ENCODE measurements around the gene PLAC8.
"Not testable (repeated sequence)": the region's sequence is repeated elsewhere in the genome, so short reads cannot be mapped to it uniquely, and the experiment has no call there.

PLAC8 gene

DNA sequence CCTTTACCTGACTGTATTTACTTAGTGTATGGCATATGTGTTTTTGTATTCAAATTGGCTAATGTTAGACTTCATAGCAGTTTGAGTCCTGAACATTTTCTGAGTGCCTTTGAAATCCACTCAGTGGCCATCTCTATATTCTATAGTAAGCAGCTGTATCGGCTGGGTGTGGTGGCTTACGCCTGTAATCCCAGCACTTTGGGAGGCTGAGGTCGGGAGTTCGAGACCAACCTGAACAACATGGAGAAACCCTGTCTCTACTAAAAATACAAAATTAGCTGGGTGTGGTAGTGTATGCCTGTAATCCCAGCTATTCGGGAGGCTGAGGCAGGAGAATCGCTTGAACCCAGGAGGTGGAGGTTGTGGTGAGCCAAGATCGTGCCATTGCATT lies 2.8 kb downstream of the PLAC8 start:
- DNase-seq = not testable (repeated sequence)

DNA sequence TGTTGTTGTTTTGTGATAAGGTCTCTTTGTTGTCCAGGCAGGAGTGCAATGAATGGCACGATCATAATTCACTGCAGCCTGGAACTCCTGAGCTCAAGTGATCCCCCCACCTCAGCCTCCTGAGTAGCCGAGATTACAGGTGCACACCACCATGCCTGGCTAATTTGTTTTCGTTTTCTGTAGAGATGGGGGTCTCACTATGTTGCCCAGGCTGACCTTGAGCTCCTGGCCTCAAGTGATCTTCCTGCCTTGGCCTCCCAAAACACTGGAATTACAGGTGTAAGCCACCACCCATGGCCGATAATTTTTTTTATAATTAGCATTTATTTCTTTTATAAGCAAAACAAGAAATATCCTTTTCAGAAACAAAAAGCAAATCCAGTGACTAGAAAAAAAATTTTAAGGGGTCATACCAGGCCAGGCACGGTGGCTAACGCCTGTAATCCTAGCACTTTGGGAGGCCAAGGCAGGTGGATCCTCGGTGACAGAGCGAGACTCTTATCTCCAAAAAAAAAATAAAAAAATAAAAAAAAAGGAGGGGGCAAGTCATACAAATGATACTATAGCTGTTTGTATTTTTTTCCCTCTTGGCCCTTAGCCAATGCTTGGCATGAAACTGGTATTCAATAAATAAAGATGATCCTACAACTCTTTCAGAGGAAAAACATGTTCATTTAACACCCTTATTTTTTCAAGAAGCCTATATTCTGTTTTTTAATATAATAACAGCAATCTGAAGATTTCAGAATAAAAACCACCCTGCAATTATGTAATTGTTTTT lies 3.4 kb downstream of the PLAC8 start:
- DNase-seq = no peak

GRCh38 chr4:83110223-83110945 lies 4.1 kb downstream of the PLAC8 start:
- DNase-seq = peak; percentile 96

GRCh38 chr4:83109480-83110222 lies 4.9 kb downstream of the PLAC8 start:
- DNase-seq = peak; percentile 70

DNA sequence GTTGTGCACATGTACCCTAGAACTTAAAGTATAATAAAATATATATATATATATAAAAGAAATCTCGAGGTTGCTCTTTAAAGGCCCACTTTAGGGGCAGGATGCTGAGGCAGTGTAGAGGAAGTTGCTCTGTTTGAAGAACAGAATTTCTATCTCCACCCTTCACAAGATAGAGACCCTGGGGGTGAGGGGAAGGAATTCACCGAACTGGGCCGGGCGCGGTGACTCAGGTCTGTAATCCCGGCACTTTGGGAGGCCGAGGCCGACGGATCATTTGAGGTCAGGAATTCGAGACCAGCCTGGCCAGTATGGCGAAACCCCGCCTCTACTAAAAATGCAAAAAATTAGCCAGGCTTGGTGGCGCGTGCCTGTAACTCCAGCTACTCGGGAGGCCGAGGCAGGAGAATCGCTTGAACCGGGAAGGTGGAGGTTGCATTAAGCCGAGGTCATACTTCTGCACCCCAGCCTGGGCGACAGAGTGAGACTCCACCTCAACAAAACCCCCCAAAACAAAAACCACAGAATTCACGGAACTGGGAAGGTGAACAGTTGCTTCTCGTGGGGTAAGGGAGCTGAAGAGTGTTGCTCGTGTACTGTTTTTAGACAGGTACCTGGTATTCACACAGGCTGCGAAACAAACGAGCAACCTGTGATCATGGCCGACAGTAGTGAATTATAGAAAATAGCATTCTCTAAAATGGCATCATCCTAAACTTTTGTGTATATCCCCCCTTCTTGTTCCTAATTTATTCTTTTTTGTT lies 6.2 kb downstream of the PLAC8 start:
- DNase-seq = no peak

- DNase-seq = no peak
Measured at GRCh38 chr4:83107631-83108030, 6.9 kb downstream of the PLAC8 start.

- no peak for DNase-seq
Measured at GRCh38 chr4:83104991-83105390, 9.5 kb downstream of the PLAC8 start.

- DNase-seq = no peak
Measured at GRCh38 chr4:83096397-83096796, 18.1 kb downstream of the PLAC8 start.

DNA sequence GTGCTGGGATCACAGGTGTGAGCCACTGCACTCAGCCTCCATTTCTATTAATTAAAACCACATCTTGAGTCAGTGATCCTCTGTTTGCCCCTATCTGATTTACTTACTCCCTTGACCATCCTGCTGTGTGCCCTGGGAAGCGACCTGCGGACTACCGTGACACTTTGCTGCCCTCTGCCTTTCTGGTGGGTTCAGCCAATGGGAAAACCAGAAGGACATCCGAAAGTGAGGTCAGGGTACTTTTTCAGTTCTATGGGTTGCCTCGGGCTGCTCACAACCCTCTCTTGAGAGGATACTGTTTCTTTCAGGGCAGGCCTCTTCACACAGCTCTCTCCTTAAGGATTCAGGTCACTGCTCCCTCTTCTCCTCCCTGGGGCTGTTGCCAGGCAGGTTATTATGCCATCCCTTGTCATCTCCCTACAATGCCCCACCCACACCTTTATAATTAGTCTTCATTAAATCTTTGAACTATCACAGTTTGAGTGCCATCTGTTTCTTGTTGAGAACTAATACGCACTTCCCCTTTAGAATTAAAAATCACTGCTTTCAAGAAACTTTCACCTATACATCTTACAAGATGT lies 21.4 kb downstream of the PLAC8 start:
- DNase-seq = no peak

- no peak for DNase-seq
Measured at GRCh38 chr4:83089410-83090157, 24.9 kb downstream of the PLAC8 start.

DNA sequence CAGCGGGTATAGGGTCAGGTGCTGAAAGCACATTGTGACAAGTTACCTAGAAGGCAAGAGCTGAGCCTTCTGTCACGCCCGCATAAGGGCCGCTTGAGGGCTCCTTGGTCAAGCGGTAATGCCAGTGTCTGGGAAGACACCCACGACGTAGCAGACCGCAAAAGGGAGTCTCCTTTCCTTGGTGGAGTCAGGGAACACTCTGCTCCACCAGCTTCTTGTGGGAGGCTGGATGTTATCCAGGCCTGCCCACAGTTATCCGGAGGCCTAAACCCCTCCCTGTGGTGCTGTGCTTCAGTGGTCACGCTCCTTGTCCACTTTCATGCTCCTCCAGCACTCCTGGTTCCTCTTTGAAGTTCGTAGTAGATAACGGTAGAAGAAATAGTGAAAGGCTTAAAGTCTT lies 29.6 kb downstream of the PLAC8 start:
- not testable (repeated sequence) for DNase-seq

- DNase-seq = no peak
Measured at GRCh38 chr4:83083925-83084475, 30.5 kb downstream of the PLAC8 start.

GRCh38 chr4:83082777-83083176 lies 31.8 kb downstream of the PLAC8 start:
- DNase-seq = no peak

- DNase-seq = no peak
Measured at GRCh38 chr4:83080561-83080960, 34.0 kb downstream of the PLAC8 start.

GRCh38 chr4:83075311-83076095 lies 39.0 kb downstream of the PLAC8 start:
- no peak for DNase-seq

DNA sequence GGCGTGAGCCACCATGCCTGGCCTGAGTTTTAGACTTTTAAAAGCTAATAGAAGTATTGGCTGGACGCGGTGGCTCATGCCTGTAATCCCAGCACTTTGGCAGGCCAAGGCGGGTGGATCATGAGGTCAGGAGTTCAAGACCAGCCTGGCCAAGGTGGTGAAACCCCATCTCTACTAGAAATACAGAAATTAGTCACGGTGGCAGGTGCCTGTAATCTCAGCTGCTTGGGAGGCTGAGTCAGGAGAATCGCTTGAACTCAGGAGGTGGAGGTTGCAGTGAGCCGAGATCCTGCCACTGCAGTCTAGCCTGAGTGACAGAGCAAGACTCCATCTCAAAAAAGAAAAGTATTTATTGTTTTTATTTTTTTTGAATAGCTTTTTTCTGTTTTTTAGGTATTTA lies 39.7 kb downstream of the PLAC8 start:
- not testable (repeated sequence) for DNase-seq

GRCh38 chr4:83074086-83074704 lies 40.3 kb downstream of the PLAC8 start:
- peak; percentile 66 for DNase-seq

- no peak for DNase-seq
Measured at GRCh38 chr4:83071116-83071515, 43.4 kb downstream of the PLAC8 start.

DNA sequence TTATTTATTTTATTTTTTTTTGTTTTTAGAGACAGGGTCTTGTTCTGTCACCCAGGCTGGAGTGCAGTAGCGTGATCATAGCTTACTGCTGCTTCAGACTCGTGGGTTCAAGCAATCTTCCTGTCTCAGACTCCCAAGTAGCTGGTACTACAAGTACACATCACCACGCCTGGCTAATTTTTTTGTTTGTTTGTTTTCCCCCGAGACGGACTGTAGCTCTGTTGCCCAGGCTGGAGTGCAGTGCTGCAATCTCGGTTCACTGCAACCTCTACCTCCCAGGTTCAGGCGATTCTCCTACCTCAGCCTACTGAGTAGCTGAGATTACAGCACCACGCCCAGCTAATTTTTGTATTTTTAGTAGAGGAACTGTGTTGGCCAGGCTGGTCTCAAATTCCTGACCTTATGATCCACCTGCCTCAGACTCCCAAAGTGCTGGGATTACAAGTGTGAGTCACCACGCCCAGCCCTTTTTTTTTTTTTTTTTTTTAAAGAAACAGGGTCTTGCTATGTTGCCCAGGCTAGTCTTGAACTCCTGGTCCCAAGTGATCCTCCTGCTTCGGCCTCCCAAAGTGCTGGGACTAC lies 47.4 kb downstream of the PLAC8 start:
- no peak for DNase-seq

GRCh38 chr4:83065266-83065665 lies 49.3 kb downstream of the PLAC8 start:
- no peak for DNase-seq
